HepG2 (cell line): ENCODE data around the gene COBL. TPM values are rescaled to one million over a fixed set of nuclear protein-coding genes. Genes with fewer than 3 reads are reported as not detected.

Experiments
- ARID5B ChIP-seq: IDR thresholded peaks from 2 replicates; pipeline ENCODE4 v1.4.0; 2020; ENCODE audit warnings: mild to moderate bottlenecking, missing genetic modification reagents
- TIGD3 ChIP-seq: sonication (generic); formaldehyde crosslinking; IDR thresholded peaks from 2 replicates; pipeline ENCODE4 v1.5.1; 2020; ENCODE audit warnings: mild to moderate bottlenecking, missing genetic modification reagents, borderline replicate concordance
- ZBTB7A ChIP-seq: sonication (generic); formaldehyde crosslinking; IDR thresholded peaks from 2 replicates; pipeline ENCODE4 v1.8.0; 2022; ENCODE audit warnings: mild to moderate bottlenecking, missing genetic modification reagents
- ZSCAN21 ChIP-seq: sonication (generic); formaldehyde crosslinking; IDR thresholded peaks from 2 replicates; pipeline ENCODE4 v1.8.0; 2022; ENCODE audit warnings: mild to moderate bottlenecking, missing genetic modification reagents, moderate library complexity, borderline replicate concordance
- polyA plus RNA-seq, 8 experiments: library from polyadenylated mRNA; depleted of rRNA in 3 of 8; stranded (reverse) in 7 of 8; unstranded in 1 of 8; fragments of >200 nt; fragmentation: Illumina TruSeq in 4 of 8; extraction: Trizol in 4 of 8; gene quantifications; 2 replicates each; pipeline versions ENCODE4 v1.2.1 to v1.2.3, GENCODE V29; 2011 to 2016; ENCODE audit warnings: low read depth in 4 of 8, missing spikeins in 1 of 8, mixed read lengths in 1 of 8; ENCODE audit not compliant: insufficient read depth in 1 of 8
- total RNA-seq, 5 experiments: library from RNA; depleted of rRNA; stranded (reverse); fragments of >200 nt; fragmentation: Illumina TruSeq; extraction: Trizol; gene quantifications; 2 replicates each; pipeline ENCODE4 v1.2.3, GENCODE V29; 2016; ENCODE audit warnings: low read depth in 1 of 5

The COBL gene
- total and polyA plus RNA-seq, 2 of the 13 experiments (the other 11 are each of a cell fraction or from before 2014, with no cell fraction given), result 3.8 to 4.9 TPM

GRCh38 chr7:51027935-51028830, 288.4 kb downstream of the COBL start (continued):
- TF ChIP-seq ARID5B (CRISPR knock-in tag) (no peak), TIGD3 (CRISPR knock-in tag) (no peak), ZBTB7A (CRISPR knock-in tag) (no peak), ZSCAN21 (CRISPR knock-in tag) (no peak)
